GM19463 (cell line): Measurements from ENCODE around the gene GNG4.
"Not testable (repeated sequence)": the region's sequence is repeated elsewhere in the genome, so short reads cannot be mapped to it uniquely, and the experiment has no call there.

Experiments
- ATAC-seq: cut with Tn5 transposase; IDR thresholded peaks from one replicate; pipeline ENCODE4 v1.9.1; 2021; ENCODE audit warnings: mild to moderate bottlenecking, moderate library complexity; ENCODE audit not compliant: unreplicated experiment

Gene GNG4

DNA sequence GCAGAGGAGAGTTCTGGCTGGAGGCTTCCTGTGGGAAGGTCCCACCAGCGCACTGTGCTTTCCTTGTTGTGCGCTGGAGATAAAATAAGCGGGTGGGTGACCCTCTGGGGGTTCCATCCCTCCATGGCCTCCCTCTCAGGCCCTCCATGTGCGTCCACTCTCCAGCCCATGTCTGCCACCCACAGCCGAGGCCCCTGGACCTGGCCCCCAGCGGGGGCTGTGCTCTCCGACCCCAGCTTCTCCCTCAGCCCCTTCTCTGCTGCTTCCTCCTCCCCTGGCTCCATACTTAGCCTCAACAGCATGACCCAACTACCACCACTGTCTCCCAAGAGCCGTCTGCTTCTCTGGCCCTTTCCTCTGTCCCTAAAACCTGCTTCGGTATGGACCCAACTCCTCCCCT, 61.4 kb downstream of the GNG4 start:
- no peak for ATAC-seq

DNA sequence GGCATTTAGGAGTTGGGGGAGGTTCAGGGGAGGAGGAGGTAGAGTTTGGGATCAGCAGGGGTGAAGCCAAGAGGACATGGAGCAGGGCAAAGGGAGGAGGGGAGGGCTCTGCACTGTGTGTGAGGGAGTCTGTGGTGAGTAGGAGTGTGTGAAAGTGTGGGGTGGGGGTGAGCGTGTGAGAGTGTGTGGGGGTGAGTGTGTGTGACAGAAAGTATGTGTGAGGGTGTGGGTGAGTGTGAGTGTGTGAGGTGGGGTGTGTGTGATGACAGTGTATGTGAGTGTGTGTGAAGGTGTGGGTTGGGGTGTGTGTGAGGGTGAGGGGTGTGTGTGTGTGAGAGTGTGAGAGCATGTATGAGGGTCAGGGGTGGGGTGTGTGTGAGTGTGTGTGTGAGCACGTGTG, 62.6 kb downstream of the GNG4 start:
- ATAC-seq, result no peak

DNA sequence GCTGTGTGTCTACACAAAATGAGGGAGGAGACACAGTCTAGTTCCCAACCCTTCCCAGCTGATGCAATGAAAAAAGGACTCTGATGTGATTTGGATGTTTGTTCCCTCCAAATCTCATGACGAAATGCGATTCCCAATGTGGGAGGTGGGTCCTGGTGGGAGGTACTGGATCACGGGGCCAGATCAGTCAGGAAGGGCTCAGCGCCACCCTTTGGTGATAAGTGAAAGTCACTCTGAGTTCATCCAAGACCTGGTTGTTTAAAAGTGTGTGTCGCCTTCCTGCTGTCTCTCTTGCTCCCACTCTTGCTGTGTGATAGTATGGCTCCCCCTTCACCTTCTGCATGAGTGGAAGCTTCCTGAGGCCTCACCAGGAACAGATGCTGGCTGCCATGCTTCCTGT, 63.2 kb downstream of the GNG4 start:
- no peak for ATAC-seq

DNA sequence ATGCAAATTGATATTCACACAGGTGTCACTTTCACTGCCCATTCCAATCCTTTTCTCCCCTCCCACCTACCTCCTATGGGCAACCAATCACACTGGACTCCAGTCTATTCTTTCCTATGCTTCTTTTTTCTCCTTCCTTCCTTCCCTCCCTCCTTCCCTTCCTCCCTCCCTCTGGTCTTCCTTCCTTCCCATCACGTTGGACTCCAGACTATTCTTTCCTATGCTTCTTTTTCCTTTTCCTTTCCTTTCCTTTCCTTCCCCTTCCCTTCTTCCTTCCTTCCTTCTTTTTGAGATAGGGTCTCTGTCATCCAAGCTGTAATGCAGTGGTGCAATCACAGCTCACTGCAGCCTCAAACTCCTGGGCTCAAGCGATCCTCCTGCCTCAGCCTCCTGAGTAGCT, 64.6 kb downstream of the GNG4 start:
- ATAC-seq, result no peak

DNA sequence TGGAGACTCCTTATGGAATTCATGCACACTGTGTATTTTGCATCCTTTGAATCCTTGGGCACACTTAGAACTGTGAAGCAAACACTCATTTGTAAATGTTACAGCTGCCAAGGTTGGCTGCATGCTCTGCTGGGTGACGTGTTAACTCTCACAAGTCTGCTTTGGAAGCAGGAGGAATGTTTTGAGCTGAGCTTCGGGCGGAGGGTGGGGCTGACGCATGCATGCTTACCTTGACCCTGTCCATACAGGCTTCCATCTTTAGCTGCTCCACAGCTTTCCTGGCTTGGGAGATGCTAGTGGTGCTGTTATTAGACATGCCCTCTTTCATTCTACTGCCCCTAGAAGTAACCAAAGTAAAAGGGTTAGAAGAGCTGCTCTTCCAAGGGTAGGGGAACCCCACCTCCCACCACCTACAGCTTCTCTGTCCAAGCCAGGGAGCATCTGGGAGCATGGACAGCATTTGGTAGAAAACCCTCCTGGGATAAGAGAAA, 66.0 kb downstream of the GNG4 start:
- ATAC-seq, result no peak

DNA sequence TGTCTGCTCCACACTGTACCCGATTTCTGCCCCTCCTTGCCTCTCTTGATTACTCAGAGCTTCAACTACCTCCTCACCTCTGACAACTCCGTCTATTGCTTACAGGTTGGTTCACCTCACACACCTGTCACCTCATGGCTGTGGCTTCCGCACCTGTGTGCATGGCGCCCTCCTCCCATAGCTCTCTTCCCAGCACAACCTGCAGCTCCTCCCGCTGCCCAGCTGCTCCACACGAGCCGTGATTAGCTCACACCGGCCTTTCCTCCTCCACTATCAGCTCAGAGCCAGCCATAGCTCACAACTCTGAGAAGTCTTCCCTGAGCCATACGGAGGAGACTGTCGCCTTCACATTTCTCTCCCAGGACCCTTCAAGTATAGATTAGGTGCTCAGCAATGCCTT, 67.5 kb downstream of the GNG4 start:
- ATAC-seq, result no peak

DNA sequence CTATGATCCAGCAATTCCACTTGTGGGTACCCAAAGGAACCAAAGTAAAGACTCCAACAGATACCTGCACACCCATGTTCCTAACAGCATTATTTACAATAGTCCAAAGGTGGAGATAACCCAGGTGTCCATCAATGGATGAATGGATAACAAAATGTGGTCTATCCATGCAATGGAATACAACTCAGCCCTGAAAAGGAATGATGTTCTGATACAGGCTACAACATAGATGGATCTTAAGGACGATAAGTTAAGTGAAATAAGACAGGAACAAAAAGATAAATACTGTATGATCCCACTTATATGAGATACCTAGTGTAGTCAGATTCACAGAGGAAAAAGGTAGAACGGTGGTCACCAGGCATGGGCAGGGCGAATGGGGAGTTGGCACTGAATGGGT, 69.7 kb downstream of the GNG4 start:
- no peak for ATAC-seq

DNA sequence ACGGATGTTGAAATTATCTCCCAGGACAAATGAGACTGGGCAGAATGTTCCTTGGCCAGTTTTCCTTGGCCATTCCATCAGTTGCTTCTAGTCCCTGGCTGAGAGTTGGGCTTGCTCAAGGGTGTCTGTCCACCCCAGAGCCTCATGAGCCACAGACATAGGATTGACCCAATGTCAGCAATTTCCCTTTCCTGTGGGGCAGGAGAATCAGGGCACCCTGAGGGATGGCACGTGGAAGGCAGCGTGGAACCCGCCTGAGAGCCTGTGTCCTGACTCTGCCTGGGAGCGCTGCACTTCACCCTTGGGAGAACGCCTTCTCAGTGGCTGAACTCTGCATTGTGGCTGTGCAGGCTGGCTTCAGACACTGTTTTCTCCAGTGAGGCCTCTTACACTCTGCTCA, 74.0 kb downstream of the GNG4 start:
- no peak for ATAC-seq

DNA sequence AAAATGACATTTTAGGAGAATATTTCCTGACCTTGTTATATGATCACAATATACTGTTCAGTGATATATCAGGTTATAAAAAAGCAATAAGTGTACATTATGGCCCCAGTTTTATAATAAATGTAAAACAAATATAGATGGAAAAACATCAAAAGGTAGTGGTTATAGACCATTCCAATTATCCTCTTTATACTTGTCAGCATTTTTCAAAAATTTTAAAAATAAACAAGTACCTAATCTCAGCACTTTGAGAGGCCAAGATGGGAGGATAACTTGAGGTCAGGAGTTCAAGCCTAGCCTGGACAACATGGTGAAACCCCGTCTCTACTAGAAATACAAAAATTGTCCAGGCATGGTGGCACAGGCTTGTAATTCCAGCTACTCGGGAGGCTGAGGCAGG, 75.7 kb downstream of the GNG4 start:
- ATAC-seq, result no peak

DNA sequence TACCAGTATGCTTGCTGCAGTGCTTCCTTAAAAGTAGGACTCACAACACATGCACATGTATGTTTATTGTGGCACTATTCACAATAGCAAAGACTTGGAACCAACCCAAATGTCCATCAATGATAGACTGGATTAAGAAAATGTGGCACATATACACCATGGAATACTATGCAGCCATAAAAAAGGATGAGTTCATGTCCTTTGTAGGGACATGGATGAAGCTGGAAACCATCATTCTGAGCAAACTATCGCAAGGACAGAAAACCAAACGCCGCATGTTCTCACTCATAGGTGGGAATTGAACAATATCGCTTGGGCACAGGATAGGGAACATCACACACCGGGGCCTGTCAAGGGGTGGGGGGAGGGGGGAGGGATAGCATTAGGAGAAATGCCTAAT, 76.6 kb downstream of the GNG4 start:
- ATAC-seq, result not testable (repeated sequence)

DNA sequence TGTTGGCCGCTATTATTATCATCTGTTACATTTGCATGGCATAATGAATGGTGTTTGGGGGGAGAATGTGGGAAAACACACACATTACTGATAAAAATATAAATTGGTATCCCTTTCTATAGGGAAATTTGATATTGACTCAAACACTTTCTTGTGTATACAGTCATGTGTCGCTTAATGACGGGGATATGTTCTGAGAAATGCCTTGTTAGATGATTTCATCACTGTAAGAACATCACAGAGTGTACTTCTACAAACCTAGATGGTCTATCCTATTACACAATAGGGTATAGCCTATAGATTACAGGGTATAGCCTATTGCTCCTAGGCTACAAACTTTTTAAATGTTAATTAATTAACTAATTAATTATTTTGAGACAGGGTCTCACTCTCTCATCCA, 78.1 kb downstream of the GNG4 start:
- ATAC-seq, result no peak

DNA sequence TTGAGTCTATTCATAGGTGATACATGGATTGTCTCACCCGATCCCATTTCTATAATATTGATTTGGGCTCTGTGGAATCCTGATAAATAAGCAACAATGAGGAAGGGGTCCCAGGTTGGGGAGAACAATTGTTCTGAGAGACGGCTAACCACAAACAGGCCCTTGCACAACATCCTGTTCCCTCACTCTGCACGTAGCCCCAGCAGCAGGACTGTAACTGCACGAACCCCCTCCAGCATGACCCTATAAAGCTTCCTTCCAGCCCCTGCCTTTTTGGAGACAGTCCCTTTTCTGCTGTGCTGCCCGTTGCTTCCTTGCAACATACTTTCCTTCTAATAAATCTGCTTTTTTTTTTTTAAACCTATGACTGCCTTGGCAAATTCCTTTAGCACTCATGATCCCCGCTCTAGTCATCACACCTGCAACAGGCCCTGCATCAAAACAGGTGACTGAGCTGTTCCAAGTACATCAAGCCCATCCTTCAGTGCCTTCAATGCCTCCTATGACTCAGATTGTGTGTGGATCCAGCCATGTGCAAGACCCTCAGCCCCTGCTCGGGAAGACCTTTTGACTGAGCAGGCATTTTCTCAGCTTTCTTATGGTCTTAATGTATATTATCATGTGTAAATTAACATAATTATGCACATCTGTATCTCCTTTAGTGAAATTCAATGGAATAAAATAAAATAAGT, 81.6 kb downstream of the GNG4 start:
- no peak for ATAC-seq

DNA sequence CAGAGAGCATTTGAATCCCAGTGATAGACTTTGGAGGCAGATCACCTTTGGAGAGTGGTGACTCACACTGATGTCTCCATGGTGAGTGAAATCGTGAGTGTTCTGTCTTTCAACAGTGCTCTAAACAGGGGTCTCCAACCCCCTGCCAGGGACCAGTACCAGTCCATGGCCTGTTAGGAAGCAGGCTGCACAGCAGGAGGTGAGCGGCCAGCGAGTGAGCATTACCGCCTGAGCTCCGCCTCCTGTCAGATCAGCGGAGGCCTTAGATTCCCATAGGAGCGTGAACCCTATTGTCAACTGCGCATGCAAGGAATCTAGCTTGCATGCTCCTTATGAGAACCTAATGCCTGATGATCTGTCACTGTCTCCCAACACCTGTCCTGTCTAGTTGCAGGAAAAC, 83.5 kb downstream of the GNG4 start:
- ATAC-seq, result no peak

DNA sequence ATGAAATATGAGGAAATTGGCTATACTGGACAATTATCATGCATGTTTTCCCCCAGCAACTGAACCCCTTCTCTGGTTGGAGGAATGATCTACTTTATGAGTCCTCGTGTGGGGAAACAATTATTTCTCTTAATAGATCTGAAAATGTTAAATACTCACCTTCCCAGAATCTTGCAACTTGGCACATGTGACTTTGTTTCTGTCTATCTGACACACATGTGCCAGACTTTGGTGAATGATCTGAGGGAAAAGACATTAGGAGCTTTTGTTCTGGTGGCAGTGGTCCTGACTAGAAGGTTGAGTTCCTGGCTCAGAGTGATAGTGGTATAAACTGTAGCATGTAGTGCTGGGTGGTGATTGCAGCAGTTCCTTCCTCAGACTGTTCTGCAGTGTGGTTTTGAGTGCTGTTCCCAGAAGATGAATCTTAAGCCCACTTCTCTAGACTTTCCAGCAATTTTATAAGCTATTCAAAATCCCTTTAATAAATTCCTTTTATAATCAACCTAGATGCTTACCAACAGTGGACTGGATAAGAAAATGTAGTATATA, 86.0 kb downstream of the GNG4 start:
- ATAC-seq, result no peak

DNA sequence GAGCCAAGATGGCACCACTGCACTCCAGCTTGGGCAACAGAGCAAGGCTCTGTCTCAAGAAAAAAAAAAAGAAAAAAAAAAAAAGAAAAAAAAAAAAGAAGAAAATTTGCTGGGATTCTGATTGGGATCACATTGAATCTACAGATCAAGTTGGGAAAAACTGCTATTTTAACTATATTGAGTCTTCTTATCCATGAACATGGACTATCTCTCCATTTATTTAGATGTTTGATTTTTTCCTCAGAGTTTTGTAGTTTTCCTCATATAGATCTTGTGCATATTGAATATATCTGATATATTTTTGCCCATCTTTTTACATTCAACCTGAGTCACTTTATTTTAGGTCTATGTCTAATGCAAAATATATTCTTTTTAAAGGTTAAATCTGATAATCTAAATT, 87.0 kb downstream of the GNG4 start:
- ATAC-seq, result no peak

DNA sequence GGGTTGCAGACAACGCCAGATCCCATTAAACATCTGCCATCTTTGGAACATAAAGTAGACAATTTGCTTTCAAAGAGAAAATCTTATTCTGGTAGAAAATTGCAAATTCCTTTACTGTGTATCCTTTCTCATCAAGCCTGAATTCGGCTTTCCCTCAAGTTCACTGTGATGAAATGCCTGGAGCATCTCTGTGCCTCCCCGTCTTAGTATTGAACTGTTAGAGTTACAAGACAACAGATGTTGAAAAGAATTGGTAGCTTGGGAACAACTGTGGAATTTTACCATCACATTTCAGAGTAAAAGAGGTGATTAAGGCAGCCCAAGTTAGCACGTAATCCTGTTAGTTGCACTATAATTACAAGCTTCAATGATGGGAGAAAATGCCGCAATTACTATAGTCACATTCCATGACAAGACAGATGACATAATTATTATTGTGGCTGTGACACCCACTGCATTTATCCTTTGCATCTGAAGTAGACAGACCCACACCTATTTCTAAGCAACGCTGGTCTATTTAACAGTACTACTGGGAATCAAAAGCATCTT, 90.9 kb downstream of the GNG4 start:
- ATAC-seq, result no peak

DNA sequence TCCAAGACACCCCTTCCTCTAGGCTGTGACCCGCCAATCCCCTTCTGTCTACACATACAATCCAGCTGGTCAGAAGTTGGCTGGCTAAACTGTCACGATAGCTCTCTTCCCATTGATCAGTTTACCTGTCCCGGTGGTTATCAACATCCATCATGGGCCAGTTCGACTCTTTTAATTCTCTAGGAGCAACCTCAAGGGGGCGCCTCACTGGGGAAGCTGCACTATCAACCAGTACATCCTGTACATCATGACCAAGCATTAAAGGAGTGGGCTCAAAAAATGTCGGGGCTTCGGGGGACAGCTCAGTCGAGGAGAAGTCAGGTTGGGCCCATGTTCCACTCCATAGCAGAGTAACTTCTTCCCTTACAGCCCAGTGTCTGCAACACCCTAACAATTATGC, 92.1 kb downstream of the GNG4 start:
- no peak for ATAC-seq

DNA sequence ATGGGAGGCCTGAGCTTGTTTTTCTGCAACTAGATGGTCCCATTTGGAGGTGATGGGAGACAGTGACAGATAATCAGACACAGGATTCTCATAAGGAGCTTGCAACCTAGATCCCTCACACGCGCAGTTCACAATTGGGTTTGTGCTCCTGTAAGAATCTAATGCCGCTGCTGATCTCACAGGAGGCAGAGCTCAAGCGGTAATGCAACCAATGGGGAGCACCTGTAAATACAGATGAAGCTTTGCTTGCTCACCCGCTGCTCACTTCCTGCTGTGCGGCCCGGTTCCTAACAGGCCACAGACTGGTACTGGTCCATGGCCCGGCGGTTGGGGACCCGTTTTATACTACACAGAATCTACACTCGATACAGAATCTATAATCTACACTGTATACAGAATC, 92.8 kb downstream of the GNG4 start:
- no peak for ATAC-seq

DNA sequence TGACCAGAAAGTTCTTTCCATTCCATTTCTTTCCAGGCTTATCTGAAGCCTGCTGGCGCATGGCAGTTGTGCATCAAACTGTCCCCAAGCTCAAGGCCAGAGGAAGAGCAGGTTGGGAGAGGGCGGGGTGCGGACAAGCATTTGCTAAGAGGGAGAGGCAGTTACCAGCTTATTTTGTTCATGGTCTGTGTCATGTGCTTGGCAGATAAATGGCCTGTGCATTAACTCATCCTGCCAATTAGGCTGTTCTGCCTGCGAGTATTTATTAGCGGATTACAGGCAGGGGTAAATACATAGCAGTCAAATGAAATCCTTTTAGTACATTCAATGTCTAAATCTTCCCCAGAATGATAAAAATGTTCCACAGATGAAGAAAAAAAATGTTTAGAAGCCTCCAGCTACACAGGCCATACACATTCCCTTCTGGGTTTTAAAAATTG, 96.5 kb downstream of the GNG4 start:
- ATAC-seq, result no peak

DNA sequence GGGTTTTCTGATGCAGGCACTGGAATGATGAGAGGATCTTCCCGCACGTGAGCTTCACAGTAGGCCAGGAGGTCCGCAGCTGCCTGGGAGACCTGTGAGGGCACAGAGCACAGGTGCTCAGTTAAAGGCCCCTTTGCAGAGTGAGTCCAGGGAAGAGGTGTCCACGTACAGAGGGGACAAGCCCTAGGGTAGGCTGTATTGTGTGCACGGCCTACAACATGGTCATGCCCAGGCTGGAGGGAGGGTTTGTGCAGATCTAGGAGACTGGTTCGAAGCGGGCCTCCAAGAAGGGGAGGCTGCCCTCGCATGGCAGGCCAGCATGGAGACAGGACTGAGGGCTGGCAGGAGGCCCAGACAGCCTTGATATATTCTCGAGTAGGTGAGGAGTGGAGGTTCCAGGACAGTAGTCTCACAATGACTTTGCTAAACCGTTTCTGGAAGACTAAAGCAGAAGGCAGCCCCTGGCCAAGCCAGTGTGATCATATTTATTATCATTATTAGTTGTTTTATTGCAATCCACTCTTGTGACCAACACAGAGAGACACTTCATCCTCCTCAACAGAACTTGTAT, 97.4 kb downstream of the GNG4 start:
- no peak for ATAC-seq

DNA sequence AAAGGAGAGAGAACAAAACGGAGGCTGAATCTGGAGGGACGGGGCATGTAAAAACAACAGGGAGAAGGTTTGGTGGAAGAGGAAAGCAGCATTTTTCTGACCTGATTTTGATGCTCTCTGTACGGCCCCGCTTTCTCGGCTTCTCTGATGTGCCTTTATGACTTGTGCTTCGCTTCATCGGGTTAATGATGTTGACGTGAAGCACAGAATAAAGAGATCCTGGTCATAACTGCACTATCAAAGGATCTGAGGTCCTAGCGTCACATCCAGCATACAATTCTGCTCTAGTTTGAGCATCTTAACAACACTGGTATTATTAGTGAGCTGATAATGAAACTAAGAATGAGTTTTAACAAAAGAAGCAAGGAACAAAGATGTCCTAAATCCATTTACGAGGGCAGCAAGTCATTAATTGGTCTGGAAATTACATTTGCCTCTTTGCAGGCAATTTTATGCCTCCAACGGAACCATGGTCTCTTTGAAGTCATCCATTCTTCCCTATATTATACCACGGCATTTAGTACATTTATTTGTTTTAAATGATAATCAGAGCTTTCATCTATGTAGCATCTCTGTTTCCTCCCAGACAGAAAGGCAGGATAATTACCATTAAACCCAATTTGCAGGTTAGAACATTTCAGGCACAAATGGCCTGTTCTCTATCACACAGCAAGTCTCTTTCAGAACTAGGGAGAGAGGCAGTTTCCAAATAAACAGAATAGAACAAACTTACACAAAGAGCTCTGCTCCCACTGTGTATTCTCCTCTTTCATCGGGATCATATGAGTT, 100.0 kb downstream of the GNG4 start:
- no peak for ATAC-seq
